Keratinocyte (primary cell): ENCODE data around the gene C16orf95. TPM values are rescaled to one million over a fixed set of nuclear protein-coding genes. Genes with fewer than 3 reads are reported as not detected.

Experiments used
- DNase-seq: peaks from one replicate; pipeline ENCODE4 v3.0.0-alpha.2; 2011; ENCODE audit warnings: low read depth, missing footprints, low spot score
- FAIRE-seq: peaks from 2 replicates; lab custom pipeline; 2011; peaks lifted over from hg19 to GRCh38; lab: Jason Lieb, UNC
- H2AFZ ChIP-seq: 2 replicates; pipeline ENCODE4 v1.6.0; 2012; ENCODE audit warnings: low read length, control low read depth, inconsistent platforms; ENCODE audit not compliant: control insufficient read depth
- H3K27ac ChIP-seq: 2 replicates; pipeline ENCODE4 v1.5.1; 2011; ENCODE audit warnings: low read length; ENCODE audit not compliant: control insufficient read depth, insufficient read depth
- H3K27me3 ChIP-seq: 3 replicates; pipeline ENCODE4 v1.6.0; 2011; ENCODE audit warnings: low read length; ENCODE audit not compliant: control insufficient read depth, insufficient read depth; ENCODE audit errors: extremely low read depth
- H3K36me3 ChIP-seq, 2 experiments: 2 replicates in 1 of 2; 3 replicates in 1 of 2; pipeline ENCODE4 v1.5.1; 2011; ENCODE audit warnings: low read length in 2 of 2, mild to moderate bottlenecking in 1 of 2; ENCODE audit not compliant: control insufficient read depth in 2 of 2, insufficient read depth in 2 of 2; ENCODE audit errors: extremely low read depth in 1 of 2
- H3K4me1 ChIP-seq: 3 replicates; pipeline ENCODE4 v1.5.1; 2011; ENCODE audit warnings: low read length; ENCODE audit not compliant: control insufficient read depth, insufficient read depth; ENCODE audit errors: extremely low read depth
- H3K4me2 ChIP-seq: 3 replicates; pipeline ENCODE4 v1.6.0; 2011; ENCODE audit warnings: low read depth, low read length; ENCODE audit not compliant: control insufficient read depth, insufficient read depth; ENCODE audit errors: extremely low read depth
- H3K4me3 ChIP-seq, 3 experiments: fragments of 200-600 bp in 1 of 3; sonication (generic) in 1 of 3; 2 replicates in 2 of 3; 3 replicates in 1 of 3; pipeline ENCODE4 v1.5.1; 2011 to 2016; ENCODE audit warnings: low read length in 3 of 3, mild to moderate bottlenecking in 3 of 3, control low read depth in 2 of 3, inconsistent platforms in 1 of 3, low read depth in 1 of 3, mixed read lengths in 1 of 3, mixed run types in 1 of 3, moderate library complexity in 1 of 3; ENCODE audit not compliant: control insufficient read depth in 2 of 3, insufficient read depth in 2 of 3; ENCODE audit errors: extremely low read depth in 1 of 3
- H3K79me2 ChIP-seq: 2 replicates; pipeline ENCODE4 v1.6.0; 2012; ENCODE audit warnings: low read length; ENCODE audit not compliant: control insufficient read depth, insufficient read depth
- H3K9ac ChIP-seq: 3 replicates; pipeline ENCODE4 v1.6.0; 2011; ENCODE audit warnings: low read length; ENCODE audit not compliant: control insufficient read depth, insufficient read depth; ENCODE audit errors: extremely low read depth
- H3K9me1 ChIP-seq: 3 replicates; pipeline ENCODE4 v1.6.0; 2011; ENCODE audit warnings: low read length; ENCODE audit not compliant: control insufficient read depth, insufficient read depth; ENCODE audit errors: extremely low read depth
- H3K9me3 ChIP-seq: 2 replicates; pipeline ENCODE4 v1.5.1; 2012; ENCODE audit warnings: low read depth, low read length; ENCODE audit not compliant: control insufficient read depth
- H4K20me1 ChIP-seq: 3 replicates; pipeline ENCODE4 v1.6.0; 2011; ENCODE audit warnings: low read length; ENCODE audit not compliant: control insufficient read depth, insufficient read depth; ENCODE audit errors: extremely low read depth
- EZH2 ChIP-seq: IDR thresholded peaks from one replicate; pipeline ENCODE4 v1.6.1; 2012; ENCODE audit warnings: inconsistent platforms, mild to moderate bottlenecking, low read length, moderate library complexity
- dilution Hi-C: fragments of 300-500 bp; cut with MboI; formaldehyde crosslinking; loops from one replicate; pipeline ENCODE4 v1.7.0; 2020; ENCODE audit warnings: low sequenced_read_pairs; ENCODE audit not compliant: extremely low pct_ligation_motif_present
- polyA plus RNA-seq, 5 experiments: library from polyadenylated mRNA; depleted of rRNA in 3 of 5; stranded (reverse) in 3 of 5; stranded (forward) in 1 of 5; unstranded in 1 of 5; fragments of >200 nt; gene quantifications; 1 replicate in 1 of 5; 2 replicates in 3 of 5; 3 replicates in 1 of 5; pipeline versions ENCODE4 v1.2.1 to v1.2.3, GENCODE V29; 2011 to 2012; ENCODE audit warnings: missing spikeins in 2 of 5, low read depth in 1 of 5, low replicate concordance in 1 of 5
- TF ChIP-seq, protein P1 (sequence below), 3 experiments: IDR thresholded peaks in 1 of 3; conservative IDR thresholded peaks in 1 of 3; optimal IDR thresholded peaks in 1 of 3; 2 replicates in 2 of 3; 3 replicates in 1 of 3; pipeline versions ENCODE3 to v1.5.1; 2011; ENCODE audit warnings: low read length in 3 of 3, mild to moderate bottlenecking in 3 of 3, moderate library complexity in 2 of 3, control low read depth in 1 of 3, inconsistent platforms in 1 of 3; ENCODE audit not compliant: insufficient read depth in 2 of 3; ENCODE audit errors: extremely low read depth in 1 of 3

Gene C16orf95
- polyA plus RNA-seq, 1 donor (not counting 4 experiments of a cell fraction or from before 2014, with no cell fraction given), result 1.5 TPM

DNA sequence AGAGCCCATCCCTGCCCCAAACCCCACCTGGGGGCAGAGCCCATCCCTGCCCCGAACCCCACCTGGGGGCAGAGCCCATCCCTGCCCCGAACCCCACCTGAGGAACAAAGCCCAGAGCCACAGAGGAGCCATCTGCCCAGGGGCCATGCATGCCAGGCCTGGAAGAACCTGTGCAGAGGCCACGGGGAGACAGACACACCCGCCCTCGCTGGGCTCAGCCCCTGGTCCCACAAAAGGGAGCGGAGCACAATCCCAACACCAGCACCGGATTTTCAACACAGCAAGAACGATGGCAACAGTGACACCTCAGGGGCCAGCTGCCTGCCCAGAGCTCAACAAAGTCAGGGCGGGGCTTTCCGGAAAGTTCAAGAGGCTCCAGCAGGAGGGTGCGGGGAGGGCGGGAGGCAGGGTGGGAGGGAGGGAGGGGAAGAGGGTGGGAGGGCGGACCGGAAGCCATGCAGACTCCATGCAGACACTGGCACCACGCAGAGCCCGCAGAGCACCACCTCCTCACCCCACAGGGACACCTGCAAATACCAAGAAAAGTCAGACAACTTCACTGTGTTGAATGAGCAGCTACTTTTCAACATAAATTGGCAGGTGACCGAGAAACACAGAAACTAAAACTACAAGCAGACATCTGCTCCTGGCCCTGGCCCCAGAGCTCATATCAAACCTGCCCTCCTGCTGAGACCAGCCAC lies 27.9 kb upstream of the C16orf95 start:
- Histone ChIP-seq H3K36me3 (peaks cover 11 to 19% of the 10 kb centered on the region in 2 experiments), H3K27ac (no peak overlapping the region), H2AFZ (no peak overlapping the region), H3K9me1 (no peaks in the 10 kb centered on the region), H4K20me1 (no peaks in the 10 kb centered on the region), H3K4me3 (no peak overlapping the region), H3K9ac (no peak overlapping the region), H3K4me1 (peaks cover 5% of the 10 kb centered on the region), H3K9me3 (no peaks in the 10 kb centered on the region), H3K4me2 (no peak overlapping the region), H3K79me2 (peaks cover 16% of the 10 kb centered on the region), H3K27me3 (no peaks in the 10 kb centered on the region)
- DNase-seq (no peak), FAIRE-seq (no peak)
- dilution Hi-C loops, result no loop called here
- TF ChIP-seq EZH2, result no peak
- TF ChIP-seq, protein P1, sequence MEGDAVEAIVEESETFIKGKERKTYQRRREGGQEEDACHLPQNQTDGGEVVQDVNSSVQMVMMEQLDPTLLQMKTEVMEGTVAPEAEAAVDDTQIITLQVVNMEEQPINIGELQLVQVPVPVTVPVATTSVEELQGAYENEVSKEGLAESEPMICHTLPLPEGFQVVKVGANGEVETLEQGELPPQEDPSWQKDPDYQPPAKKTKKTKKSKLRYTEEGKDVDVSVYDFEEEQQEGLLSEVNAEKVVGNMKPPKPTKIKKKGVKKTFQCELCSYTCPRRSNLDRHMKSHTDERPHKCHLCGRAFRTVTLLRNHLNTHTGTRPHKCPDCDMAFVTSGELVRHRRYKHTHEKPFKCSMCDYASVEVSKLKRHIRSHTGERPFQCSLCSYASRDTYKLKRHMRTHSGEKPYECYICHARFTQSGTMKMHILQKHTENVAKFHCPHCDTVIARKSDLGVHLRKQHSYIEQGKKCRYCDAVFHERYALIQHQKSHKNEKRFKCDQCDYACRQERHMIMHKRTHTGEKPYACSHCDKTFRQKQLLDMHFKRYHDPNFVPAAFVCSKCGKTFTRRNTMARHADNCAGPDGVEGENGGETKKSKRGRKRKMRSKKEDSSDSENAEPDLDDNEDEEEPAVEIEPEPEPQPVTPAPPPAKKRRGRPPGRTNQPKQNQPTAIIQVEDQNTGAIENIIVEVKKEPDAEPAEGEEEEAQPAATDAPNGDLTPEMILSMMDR (optimal IDR thresholded peaks at IDR 0.05 in 1 of 3, IDR thresholded peaks at IDR 0.05 in 1 of 3, conservative IDR thresholded peaks at IDR 0.05 in 1 of 3; ENCODE audit: extremely low read depth in 1 of 3, insufficient read depth in 2 of 3, low read length in 3 of 3), result no peak

DNA sequence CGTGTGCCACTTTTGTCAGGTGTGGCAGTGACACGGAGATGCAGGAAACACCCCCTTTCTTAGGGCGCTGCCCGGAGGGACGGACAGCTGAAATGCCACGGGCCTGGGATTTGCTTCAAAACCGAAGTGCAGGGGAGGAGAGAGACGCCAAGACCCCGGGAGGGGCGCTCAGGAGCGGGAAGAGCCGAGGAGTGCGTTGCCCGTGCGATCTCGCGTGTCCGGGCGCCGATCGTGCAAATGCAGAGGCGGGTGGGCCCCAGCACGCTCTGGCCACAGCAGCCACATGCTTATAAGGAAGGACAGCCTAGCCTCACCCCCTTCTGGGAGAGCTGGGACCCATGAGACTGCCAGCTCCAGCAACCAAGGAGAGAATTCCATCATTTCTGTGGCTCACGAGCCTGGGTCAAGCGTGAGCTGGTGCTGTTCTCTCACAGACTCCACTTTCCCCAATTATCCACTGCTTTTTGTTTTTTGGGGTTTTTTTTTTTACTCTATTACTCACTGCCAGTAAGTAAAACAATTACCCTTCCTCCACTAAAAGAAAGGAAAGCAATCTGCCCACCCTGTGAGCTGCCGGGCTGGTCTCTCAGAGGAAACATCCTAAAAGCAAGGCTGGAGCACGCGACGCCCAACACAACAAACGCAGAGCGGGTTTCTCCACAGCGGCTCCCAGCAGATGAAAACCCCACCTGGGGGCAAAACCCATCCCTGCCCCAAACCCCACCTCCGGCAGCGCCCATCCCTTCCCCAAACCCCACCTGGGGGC lies 27.2 kb upstream of the C16orf95 start:
- FAIRE-seq, result no peak
- no peak for DNase-seq
- Histone ChIP-seq H3K27me3 (no peaks in the 10 kb centered on the region), H3K9me1 (no peaks in the 10 kb centered on the region), H3K4me2 (no peak overlapping the region), H3K4me1 (peaks cover 5% of the 10 kb centered on the region), H3K4me3 (no peak overlapping the region), H3K27ac (no peak overlapping the region), H3K36me3 (peaks cover 11 to 19% of the 10 kb centered on the region in 2 experiments), H3K9me3 (no peaks in the 10 kb centered on the region), H3K9ac (no peak overlapping the region), H2AFZ (no peak overlapping the region), H3K79me2 (peaks cover 13% of the 10 kb centered on the region), H4K20me1 (no peaks in the 10 kb centered on the region)
- dilution Hi-C loops, result no loop called here
- TF ChIP-seq, protein P1 (optimal IDR thresholded peaks at IDR 0.05 in 1 of 3, IDR thresholded peaks at IDR 0.05 in 1 of 3, conservative IDR thresholded peaks at IDR 0.05 in 1 of 3; ENCODE audit: extremely low read depth in 1 of 3, insufficient read depth in 2 of 3, low read length in 3 of 3), result no peak
- no peak for TF ChIP-seq EZH2
